ENCODE results near the gene NEK1.

Gene NEK1

GRCh38 chr4:169650227-169650936 lies 38.0 kb upstream of the NEK1 start:
- no peak overlapping the region for H3K27ac ChIP-seq (ENCODE audit: low read length)
- no peaks in the 10 kb centered on the region for H3K9me3 ChIP-seq (ENCODE audit: control insufficient read depth, low read depth, low read length)
- no peaks in the 10 kb centered on the region for H3K4me1 ChIP-seq (ENCODE audit: control insufficient read depth, low read depth, low read length)
- no peak overlapping the region for H3K9ac ChIP-seq (ENCODE audit: low read length)
- no peaks in the 10 kb centered on the region for H3K27me3 ChIP-seq (ENCODE audit: control insufficient read depth, insufficient read depth, low read length)
- no peaks in the 10 kb centered on the region for H3K36me3 ChIP-seq (ENCODE audit: control insufficient read depth, low read depth, low read length)
- H3K4me3 ChIP-seq (ENCODE audit: low read length), result no peak overlapping the region

DNA sequence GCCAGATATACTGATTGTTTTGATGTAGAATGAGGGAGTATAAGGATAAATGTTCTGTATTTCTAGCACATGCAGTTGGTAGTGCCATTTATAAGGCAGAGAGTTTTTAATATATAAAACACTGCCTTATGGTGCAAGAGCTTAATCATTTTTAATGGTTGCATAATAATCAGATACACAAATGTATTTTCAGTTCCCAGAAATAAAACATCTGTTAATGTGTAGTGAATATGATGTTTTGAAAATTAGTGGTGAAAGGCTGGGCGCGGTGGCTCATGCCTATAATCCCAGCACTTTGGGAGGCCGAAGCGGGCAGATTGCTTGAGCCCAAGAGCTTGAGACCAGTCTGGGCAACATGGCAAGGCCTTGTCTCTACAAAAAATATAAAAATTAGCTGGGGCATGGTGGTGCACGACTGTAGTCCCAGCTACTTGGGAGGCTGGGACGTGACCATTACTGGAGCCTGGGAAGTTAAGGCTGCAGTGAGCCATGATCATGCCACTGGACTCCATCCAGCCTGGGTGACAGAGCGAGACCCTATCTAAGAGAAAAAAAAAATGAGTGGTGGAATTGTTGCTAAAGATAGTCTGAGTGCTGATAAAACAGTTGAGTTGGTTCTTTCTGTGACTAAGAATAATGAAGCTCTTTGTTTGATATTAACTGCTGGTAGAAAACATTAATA lies 37.3 kb upstream of the NEK1 start:
- Histone ChIP-seq H3K36me3 (ENCODE audit: control insufficient read depth, low read depth, low read length) (no peaks in the 10 kb centered on the region), H3K9me3 (ENCODE audit: control insufficient read depth, low read depth, low read length) (no peaks in the 10 kb centered on the region), H3K9ac (ENCODE audit: low read length) (no peak overlapping the region), H3K4me3 (ENCODE audit: low read length) (no peak overlapping the region), H3K27ac (ENCODE audit: low read length) (no peak overlapping the region), H3K4me1 (ENCODE audit: control insufficient read depth, low read depth, low read length) (no peaks in the 10 kb centered on the region), H3K27me3 (ENCODE audit: control insufficient read depth, insufficient read depth, low read length) (no peaks in the 10 kb centered on the region)

GRCh38 chr4:169645627-169646026 lies 33.2 kb upstream of the NEK1 start:
- Histone ChIP-seq H3K4me3 (ENCODE audit: low read length) (no peak overlapping the region), H3K4me1 (ENCODE audit: control insufficient read depth, low read depth, low read length) (no peaks in the 10 kb centered on the region), H3K27ac (ENCODE audit: low read length) (no peak overlapping the region), H3K9me3 (ENCODE audit: control insufficient read depth, low read depth, low read length) (no peaks in the 10 kb centered on the region), H3K36me3 (ENCODE audit: control insufficient read depth, low read depth, low read length) (peaks cover 4% of the 10 kb centered on the region), H3K27me3 (ENCODE audit: control insufficient read depth, insufficient read depth, low read length) (no peaks in the 10 kb centered on the region), H3K9ac (ENCODE audit: low read length) (no peak overlapping the region)

- Histone ChIP-seq H3K9me3 (ENCODE audit: control insufficient read depth, low read depth, low read length) (no peaks in the 10 kb centered on the region), H3K36me3 (ENCODE audit: control insufficient read depth, low read depth, low read length) (peaks cover 6% of the 10 kb centered on the region), H3K4me1 (ENCODE audit: control insufficient read depth, low read depth, low read length) (no peaks in the 10 kb centered on the region), H3K27ac (ENCODE audit: low read length) (no peak overlapping the region), H3K27me3 (ENCODE audit: control insufficient read depth, insufficient read depth, low read length) (no peaks in the 10 kb centered on the region), H3K9ac (ENCODE audit: low read length) (no peak overlapping the region), H3K4me3 (ENCODE audit: low read length) (no peak overlapping the region)
Measured at GRCh38 chr4:169644802-169645201, 32.4 kb upstream of the NEK1 start.

DNA sequence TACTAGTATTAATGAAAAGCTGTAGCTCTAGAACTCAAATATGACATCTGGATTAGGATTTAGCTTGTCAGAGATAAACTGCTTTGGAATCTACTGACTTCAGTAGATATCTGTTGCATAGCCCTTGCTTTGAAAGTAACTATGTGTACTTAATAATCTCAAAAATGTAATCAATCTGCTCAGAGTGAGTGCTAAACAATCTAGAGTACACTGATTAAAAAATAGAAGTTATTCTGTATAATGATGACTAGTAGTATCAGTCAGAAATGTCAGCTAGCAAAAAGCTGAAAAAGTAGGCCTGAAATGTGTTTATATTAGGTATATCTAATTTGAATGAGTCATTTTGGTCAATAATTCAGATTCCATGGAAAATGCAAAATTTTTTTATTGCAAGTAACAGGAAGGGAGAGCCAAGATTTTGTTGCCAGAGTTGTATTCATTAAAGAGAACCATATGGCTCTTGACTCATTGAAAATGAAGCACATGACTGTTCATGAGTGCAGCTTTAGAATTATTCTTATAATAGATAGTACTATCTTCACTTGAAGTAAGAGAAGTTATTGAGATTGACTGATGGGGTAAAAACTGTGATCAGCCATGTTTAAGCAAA lies 28.0 kb upstream of the NEK1 start:
- no peaks in the 10 kb centered on the region for H3K9me3 ChIP-seq (ENCODE audit: control insufficient read depth, low read depth, low read length)
- H3K27ac ChIP-seq (ENCODE audit: low read length), result no peak overlapping the region
- H3K36me3 ChIP-seq (ENCODE audit: control insufficient read depth, low read depth, low read length), result peaks cover 12% of the 10 kb centered on the region
- H3K9ac ChIP-seq (ENCODE audit: low read length), result no peak overlapping the region
- H3K4me1 ChIP-seq (ENCODE audit: control insufficient read depth, low read depth, low read length), result no peaks in the 10 kb centered on the region
- H3K4me3 ChIP-seq (ENCODE audit: low read length), result no peak overlapping the region
- H3K27me3 ChIP-seq (ENCODE audit: control insufficient read depth, insufficient read depth, low read length), result no peaks in the 10 kb centered on the region

- Histone ChIP-seq H3K36me3 (ENCODE audit: control insufficient read depth, low read depth, low read length) (peaks cover 8% of the 10 kb centered on the region), H3K9ac (ENCODE audit: low read length) (no peak overlapping the region), H3K4me1 (ENCODE audit: control insufficient read depth, low read depth, low read length) (no peaks in the 10 kb centered on the region), H3K4me3 (ENCODE audit: low read length) (no peak overlapping the region), H3K9me3 (ENCODE audit: control insufficient read depth, low read depth, low read length) (no peaks in the 10 kb centered on the region), H3K27me3 (ENCODE audit: control insufficient read depth, insufficient read depth, low read length) (no peaks in the 10 kb centered on the region), H3K27ac (ENCODE audit: low read length) (no peak overlapping the region)
Measured at GRCh38 chr4:169634975-169635374, 22.6 kb upstream of the NEK1 start.

DNA sequence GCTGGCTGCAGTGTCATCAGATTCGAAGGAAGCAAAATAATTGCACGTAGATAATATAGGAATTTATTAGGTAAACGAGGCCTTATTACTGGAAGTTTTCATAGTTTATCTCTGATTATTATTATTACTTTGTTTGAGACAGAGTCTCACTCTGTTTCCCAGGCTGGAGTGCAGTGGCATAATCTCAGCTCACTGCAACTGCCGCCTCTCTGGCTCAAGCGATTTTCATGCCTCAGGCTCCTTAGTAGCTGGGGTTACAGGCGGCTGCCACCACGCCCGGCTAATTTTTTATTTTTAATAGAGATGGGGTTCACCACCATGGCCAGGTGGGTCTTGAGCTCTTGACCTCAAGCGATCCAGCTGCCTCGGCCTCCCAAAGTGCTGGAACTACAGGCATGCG lies 20.5 kb upstream of the NEK1 start:
- H3K27me3 ChIP-seq (ENCODE audit: control insufficient read depth, insufficient read depth, low read length), result no peaks in the 10 kb centered on the region
- no peak overlapping the region for H3K9ac ChIP-seq (ENCODE audit: low read length)
- peaks cover 6% of the 10 kb centered on the region for H3K36me3 ChIP-seq (ENCODE audit: control insufficient read depth, low read depth, low read length)
- H3K27ac ChIP-seq (ENCODE audit: low read length), result no peak overlapping the region
- H3K4me1 ChIP-seq (ENCODE audit: control insufficient read depth, low read depth, low read length), result no peaks in the 10 kb centered on the region
- H3K9me3 ChIP-seq (ENCODE audit: control insufficient read depth, low read depth, low read length), result no peaks in the 10 kb centered on the region
- H3K4me3 ChIP-seq (ENCODE audit: low read length), result no peak overlapping the region

DNA sequence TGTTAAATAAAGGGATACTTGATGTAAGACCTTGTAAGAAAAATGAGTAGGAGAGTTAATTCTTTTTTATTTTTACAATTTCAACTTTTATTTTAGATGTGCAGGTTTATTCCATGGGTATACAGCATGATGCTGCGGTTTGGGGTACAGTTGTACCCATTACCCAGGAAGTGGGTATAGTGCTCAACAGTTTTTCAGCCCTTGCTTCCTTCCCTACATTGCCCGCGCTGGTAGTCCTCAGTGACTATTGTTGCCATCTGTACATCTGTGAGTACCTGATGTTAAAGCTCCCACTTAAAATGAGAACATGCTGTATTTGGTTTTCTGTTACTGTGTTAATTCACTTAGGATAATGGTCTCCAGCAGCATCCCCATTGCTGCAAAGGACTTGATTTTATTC lies 17.7 kb upstream of the NEK1 start:
- no peak overlapping the region for H3K9ac ChIP-seq (ENCODE audit: low read length)
- H3K36me3 ChIP-seq (ENCODE audit: control insufficient read depth, low read depth, low read length), result no peaks in the 10 kb centered on the region
- no peak overlapping the region for H3K4me3 ChIP-seq (ENCODE audit: low read length)
- no peaks in the 10 kb centered on the region for H3K9me3 ChIP-seq (ENCODE audit: control insufficient read depth, low read depth, low read length)
- no peaks in the 10 kb centered on the region for H3K27me3 ChIP-seq (ENCODE audit: control insufficient read depth, insufficient read depth, low read length)
- H3K27ac ChIP-seq (ENCODE audit: low read length), result no peak overlapping the region
- H3K4me1 ChIP-seq (ENCODE audit: control insufficient read depth, low read depth, low read length), result no peaks in the 10 kb centered on the region

DNA sequence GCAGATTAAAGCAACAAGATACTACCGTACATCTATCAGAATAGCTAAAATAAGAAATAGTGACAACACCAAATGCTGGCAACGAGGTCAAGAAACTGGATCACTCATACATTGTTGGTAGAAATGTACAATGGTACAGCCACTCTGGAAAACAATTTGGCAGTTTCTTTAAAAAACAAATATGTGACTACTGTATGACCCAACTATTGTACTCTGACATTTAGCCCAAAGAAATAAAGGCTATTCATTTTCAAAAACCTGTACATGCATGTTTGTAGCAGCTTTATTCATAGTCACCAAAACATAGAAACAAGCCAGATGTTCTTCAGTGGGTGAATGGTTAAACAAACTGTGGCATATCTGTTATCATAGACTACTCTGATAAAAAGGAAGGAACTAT lies 16.2 kb upstream of the NEK1 start:
- Histone ChIP-seq H3K4me1 (ENCODE audit: control insufficient read depth, low read depth, low read length) (no peaks in the 10 kb centered on the region), H3K9ac (ENCODE audit: low read length) (no peak overlapping the region), H3K27me3 (ENCODE audit: control insufficient read depth, insufficient read depth, low read length) (no peaks in the 10 kb centered on the region), H3K4me3 (ENCODE audit: low read length) (no peak overlapping the region), H3K27ac (ENCODE audit: low read length) (no peak overlapping the region), H3K9me3 (ENCODE audit: control insufficient read depth, low read depth, low read length) (no peaks in the 10 kb centered on the region), H3K36me3 (ENCODE audit: control insufficient read depth, low read depth, low read length) (no peaks in the 10 kb centered on the region)

GRCh38 chr4:169627307-169627706 lies 14.9 kb upstream of the NEK1 start:
- Histone ChIP-seq H3K9ac (ENCODE audit: low read length) (no peak overlapping the region), H3K27me3 (ENCODE audit: control insufficient read depth, insufficient read depth, low read length) (no peaks in the 10 kb centered on the region), H3K4me3 (ENCODE audit: low read length) (no peak overlapping the region)

DNA sequence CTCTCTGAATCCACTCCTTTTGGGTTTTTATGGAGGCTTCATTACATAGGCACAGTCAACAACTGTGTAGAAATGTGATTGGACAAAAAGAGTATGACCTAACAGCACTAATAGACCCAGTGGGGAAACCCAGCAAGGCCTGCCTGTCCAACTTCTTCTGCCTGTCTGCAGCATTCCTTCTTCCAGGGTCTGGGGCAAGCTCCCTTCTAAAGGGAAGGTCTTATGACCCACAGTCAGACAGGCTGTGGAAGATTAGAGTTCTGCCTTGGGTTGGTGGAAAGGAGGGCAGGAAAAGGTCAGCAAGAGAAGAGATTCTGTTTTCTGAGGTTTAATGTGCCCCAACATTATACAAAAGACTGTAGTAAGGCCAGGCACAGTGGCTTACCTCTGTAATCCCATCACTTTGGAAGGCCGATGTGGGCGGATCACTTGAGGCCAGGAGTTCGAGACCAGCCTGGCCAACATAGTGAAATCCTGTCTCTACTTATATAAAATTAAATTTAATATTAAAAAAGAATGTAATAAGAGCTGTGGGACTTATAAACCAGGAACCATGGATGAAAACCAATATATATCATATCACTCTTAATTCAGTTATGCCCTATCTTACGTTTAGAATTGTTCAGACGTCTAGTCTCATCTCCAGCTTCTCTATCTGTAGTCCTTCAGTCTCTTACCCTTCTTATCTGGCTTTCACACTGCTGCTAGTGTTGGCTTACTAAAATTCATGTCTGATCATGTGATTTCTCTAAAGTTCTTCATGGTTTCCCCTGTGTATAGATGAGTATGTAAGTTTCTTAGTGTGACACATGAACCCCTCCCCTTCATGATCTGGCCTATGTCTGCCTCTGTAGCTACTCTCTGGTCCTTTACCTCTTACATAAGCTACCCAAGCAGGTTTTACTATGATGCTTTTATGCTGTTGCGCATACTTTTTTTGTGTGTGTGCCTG lies 14.2 kb upstream of the NEK1 start:
- Histone ChIP-seq H3K9me3 (ENCODE audit: control insufficient read depth, low read depth, low read length) (no peaks in the 10 kb centered on the region), H3K27ac (ENCODE audit: low read length) (no peak overlapping the region), H3K9ac (ENCODE audit: low read length) (no peak overlapping the region), H3K27me3 (ENCODE audit: control insufficient read depth, insufficient read depth, low read length) (no peaks in the 10 kb centered on the region), H3K4me3 (ENCODE audit: low read length) (no peak overlapping the region), H3K36me3 (ENCODE audit: control insufficient read depth, low read depth, low read length) (no peaks in the 10 kb centered on the region), H3K4me1 (ENCODE audit: control insufficient read depth, low read depth, low read length) (peaks cover 5% of the 10 kb centered on the region)

More at GRCh38 chr4:169627307-169627706, 14.9 kb upstream of the NEK1 start:
- no peaks in the 10 kb centered on the region for H3K4me1 ChIP-seq (ENCODE audit: control insufficient read depth, low read depth, low read length)
- H3K27ac ChIP-seq (ENCODE audit: low read length), result no peak overlapping the region
- no peaks in the 10 kb centered on the region for H3K9me3 ChIP-seq (ENCODE audit: control insufficient read depth, low read depth, low read length)
- no peaks in the 10 kb centered on the region for H3K36me3 ChIP-seq (ENCODE audit: control insufficient read depth, low read depth, low read length)
